Bronchus fibroblast of lung (primary cell): Measurements from ENCODE around the gene IMMT. TPM values are rescaled to one million over a fixed set of nuclear protein-coding genes. Genes with fewer than 3 reads are reported as not detected.

Source experiments
- total RNA-seq: library from RNA; depleted of rRNA; stranded (reverse); fragments of >200 nt; gene quantifications from 2 replicates; pipeline ENCODE4 v1.2.3, GENCODE V29; 2015

IMMT gene
- 81.5 and 85.0 TPM in 2 replicates for total RNA-seq

DNA sequence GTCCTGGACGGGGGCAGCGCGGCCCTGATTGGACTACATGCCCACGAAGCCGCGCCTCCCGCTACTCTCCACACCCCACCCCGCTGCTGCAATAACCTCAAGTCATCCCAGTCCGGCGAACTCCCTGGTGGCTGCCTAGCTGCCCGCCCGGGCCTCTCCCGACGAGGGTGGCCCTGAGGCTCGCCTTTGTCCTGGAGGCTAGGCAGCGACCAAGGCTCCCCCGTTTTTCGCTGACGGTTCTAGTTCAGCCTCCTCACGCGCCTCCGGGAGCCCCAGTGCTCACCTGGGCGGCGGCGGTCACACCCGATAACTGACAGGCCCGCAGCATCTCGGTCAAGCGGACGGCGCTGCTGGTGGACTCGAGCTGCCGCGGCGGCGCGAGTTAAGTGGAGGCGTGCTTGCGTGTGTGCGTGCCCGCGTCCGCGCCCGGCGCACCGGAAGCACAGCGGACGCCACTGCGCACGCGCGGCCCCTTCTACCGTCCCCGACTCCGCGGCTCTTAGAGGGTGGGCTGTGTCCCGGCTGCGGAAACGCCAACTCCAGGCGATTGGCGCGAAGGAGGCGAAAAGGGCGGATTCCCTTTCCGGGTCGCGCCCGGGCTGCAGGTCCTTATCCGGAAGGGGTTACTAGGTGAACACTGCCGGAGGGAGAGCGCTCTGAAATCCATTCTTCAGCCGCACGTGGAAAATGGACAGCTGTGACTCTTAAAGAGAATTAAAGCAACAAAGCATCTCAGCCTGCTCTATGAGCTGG is at the start of gene IMMT:
Gene IMMT (minus strand): TSS at position 408 of the 753 bp plus-strand sequence. CDS start 80 bp downstream, at position 328.

DNA sequence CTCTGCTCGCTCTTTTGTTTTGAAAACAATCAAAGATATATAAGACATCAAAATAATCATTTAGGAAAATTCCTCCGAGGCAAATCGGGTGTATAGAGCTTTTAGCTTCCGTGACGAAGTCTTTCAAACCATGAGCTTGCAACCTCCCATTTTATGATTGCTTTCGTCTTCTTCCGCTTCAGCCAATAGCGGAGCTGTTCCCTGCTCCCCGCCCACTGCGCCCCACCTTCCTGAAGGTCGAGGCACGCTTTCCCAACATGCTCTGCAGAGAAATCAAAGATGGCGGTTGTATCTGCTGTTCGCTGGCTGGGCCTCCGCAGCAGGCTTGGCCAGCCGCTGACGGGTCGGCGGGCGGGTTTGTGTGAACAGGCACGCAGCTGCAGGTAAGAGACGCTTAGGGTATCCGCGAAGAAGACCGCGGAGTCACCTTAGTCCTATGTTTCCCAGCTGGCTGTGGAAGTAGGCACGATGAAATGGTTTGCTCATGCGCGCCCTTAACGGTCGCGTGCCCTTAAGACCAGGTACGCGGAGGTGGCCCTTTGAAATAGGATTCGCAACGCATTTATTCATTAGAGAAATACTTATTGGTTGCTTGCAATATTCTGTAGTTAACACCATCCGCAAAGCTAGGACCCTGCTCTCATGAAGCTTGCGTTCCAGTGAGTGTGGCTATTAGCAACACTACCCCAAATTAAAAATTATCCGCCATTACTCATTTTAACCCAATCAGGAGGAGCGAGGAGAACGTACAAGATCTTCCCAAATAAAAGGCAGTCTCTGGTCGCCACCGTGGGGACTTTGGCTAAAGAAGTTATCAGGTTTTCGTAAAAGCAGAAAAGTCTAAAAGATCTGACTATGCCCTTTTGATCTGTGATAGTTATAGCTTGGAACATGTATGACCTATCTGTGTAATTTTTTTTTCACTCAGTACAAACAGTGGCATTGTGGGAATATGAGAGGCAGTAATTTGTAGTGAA is 89.0 kb downstream of the IMMT start, which contains the start of gene PTCD3:
Gene PTCD3 (plus strand): TSS at position 267 of the 977 bp plus-strand sequence. CDS start 13 bp downstream, at position 280.

DNA sequence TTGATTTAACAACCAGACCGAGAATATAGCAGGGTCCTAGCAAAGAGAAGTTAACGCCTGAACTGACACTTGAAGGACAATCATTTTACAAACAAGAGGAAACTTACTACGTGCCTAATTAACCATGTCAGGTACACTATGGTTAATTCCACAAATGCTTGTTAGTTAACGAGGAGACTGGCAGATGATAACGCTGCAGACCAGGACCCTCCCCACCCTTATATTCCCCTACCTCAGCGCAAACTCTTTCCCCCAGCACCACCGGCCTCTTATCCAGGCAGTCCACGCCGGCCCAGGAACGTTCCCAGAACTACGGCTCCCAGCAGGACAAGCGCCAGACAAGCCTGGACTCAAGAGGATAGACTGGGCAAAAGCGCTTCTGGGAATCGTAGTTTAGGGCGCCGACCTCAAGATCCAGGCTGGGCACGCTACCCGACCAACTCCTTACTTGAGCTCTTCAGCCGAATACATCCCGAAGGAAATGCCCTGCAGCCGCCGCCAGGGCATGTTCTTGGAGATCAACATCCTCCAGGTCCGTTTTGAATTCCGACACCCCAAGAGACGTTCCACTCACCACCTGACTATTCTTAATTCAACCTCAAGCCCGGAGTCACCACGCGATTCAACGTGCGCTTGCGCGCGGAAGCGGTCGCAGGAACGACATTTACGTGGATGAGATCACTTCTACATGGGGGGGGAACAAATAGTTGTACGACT is 89.9 kb downstream of the IMMT start, which contains the start of gene POLR1A:
Gene POLR1A (minus strand): TSS at position 635 of the 717 bp plus-strand sequence. CDS start 110 bp downstream, at position 525.

Other genes with a start within 250 kb of the IMMT start
- 15.6 and 16.6 TPM in 2 replicates for gene POLR1A, start 89.6 kb downstream of the IMMT start, total RNA-seq
- 57.2 and 73.5 TPM in 2 replicates for gene PTCD3, start 89.2 kb downstream of the IMMT start, total RNA-seq
- 28.6 and 34.8 TPM in 2 replicates for gene MRPL35, start 4.0 kb upstream of the IMMT start, total RNA-seq
- 0.67 TPM in 1 of 2 replicates, not detected in the other for gene REEP1, start 142.2 kb upstream of the IMMT start, total RNA-seq
- gene KDM3A, start 245.9 kb upstream of the IMMT start, total RNA-seq: 4.8 and 7.2 TPM in 2 replicates